Measurements from ENCODE around the gene SLC38A6. TPM values are rescaled to one million over a fixed set of nuclear protein-coding genes. Genes with fewer than 3 reads are reported as not detected.

The SLC38A6 gene
- total and polyA plus RNA-seq, 9 of the 15 experiments (the other 6 are each of a cell fraction or from before 2014, with no cell fraction given) = 9.8 to 40.3 (median 17.6) TPM

DNA sequence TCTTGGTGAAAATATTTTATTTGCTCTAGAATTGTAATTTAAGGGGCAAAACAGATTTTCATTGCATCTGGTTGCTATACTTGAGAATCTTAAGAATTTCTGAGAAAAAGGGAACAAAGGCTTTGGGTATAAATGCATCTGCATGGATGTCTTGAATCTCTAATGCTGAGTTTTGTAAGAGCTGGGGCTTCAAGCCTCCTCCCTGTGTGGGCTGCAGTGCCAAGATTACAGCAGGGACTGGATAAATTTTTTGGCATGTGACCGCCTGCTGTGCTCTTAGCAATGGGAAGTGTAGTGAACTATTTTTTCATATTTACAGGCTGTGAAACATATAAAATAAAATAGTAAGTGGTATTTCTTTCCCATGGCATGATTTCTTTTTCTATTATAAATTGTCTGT is 70.0 kb downstream of the SLC38A6 start (continued):
- TF ChIP-seq PTBP1 (IDR thresholded peaks at IDR 0.05; ENCODE audit: low read depth, low read length) = no peak
- TF ChIP-seq, protein P1, sequence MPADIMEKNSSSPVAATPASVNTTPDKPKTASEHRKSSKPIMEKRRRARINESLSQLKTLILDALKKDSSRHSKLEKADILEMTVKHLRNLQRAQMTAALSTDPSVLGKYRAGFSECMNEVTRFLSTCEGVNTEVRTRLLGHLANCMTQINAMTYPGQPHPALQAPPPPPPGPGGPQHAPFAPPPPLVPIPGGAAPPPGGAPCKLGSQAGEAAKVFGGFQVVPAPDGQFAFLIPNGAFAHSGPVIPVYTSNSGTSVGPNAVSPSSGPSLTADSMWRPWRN (IDR thresholded peaks at IDR 0.05; ENCODE audit: low read depth) = no peak
- no peak for TF ChIP-seq ZNF224 (CRISPR knock-in tag; IDR thresholded peaks at IDR 0.05)

DNA sequence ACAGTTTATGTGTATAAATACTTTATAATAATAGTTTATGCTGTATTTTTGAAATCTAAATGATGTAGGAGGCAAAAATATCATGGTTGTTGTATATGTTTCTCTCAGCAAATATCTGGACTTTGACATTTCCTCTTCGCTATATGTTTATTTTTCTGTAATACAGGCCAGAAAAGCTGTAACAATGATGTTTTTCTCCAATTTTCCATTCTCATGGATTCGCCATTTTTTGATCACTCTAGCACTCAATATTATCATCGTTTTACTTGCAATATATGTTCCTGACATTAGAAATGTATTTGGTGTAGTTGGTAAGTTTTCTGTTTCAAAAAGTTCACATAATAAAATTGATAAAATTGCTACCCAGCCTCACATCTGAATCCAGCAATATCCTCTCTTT is 70.6 kb downstream of the SLC38A6 start:
- Histone ChIP-seq H3K4me1 (replicated peaks in 1 of 2; ENCODE audit: control insufficient read depth in 2 of 2, insufficient read depth in 2 of 2, low read length in 2 of 2) (no peaks in the 10 kb centered on the region), H3K4me2 (ENCODE audit: insufficient read depth, low read length) (no peak overlapping the region), H3K27me3 (ENCODE audit: control insufficient read depth in 2 of 2, insufficient read depth in 2 of 2, low read length in 2 of 2) (no peaks in the 10 kb centered on the region), H3K9me1 (ENCODE audit: control insufficient read depth, insufficient read depth, low read length) (no peaks in the 10 kb centered on the region), H3K4me3 (no peak overlapping the region), H4K20me1 (replicated peaks; ENCODE audit: control insufficient read depth, insufficient read depth, low read length) (no peaks in the 10 kb centered on the region), H3K36me3 (ENCODE audit: control insufficient read depth, insufficient read depth, low read length) (peaks cover 20% of the 10 kb centered on the region; the same call in 1 of the 3 replicates), H3K9me3 (replicated peaks; ENCODE audit: control insufficient read depth, insufficient read depth, low read depth, low read length) (no peaks in the 10 kb centered on the region), H3K9ac (ENCODE audit: insufficient read depth in 1 of 2, low read depth in 2 of 2, low read length in 2 of 2) (no peak overlapping the region), H3K79me2 (ENCODE audit: control insufficient read depth, insufficient read depth, low read length) (no peaks in the 10 kb centered on the region), H2AFZ (ENCODE audit: low read depth, low read length) (no peak overlapping the region), H3K27ac (ENCODE audit: extremely low read depth, low read depth, low read length) (no peak overlapping the region)
- intact Hi-C loops (cut with micrococcal nuclease) (no loop called here), in situ Hi-C loops (cut with MboI) (no loop called here)
- FAIRE-seq (no peak), ATAC-seq (no peak), DNase-seq (ENCODE audit: extremely low read depth in 1 of 4, low spot score in 3 of 4) (no peak)
- CTCF ChIA-PET (ENCODE audit: low intra/inter-chr PET ratio) = no interaction called here
- POLR2A ChIA-PET = no interaction called here
- no TSS peak for BruUV-seq (replicated peaks)
- 71% methylated on average over 3 of the region's 3 CpGs for WGBS (ENCODE audit: insufficient coverage, low coverage, missing lambda C conversion rate)
- TF ChIP-seq ZNF3 (CRISPR knock-in tag; IDR thresholded peaks at IDR 0.05) = no peak
- TF ChIP-seq NRF1 (conservative IDR thresholded peaks at IDR 0.05 in 1 of 2, IDR thresholded peaks at IDR 0.05 in 1 of 2) = no peak
- TF ChIP-seq KAT8 (IDR thresholded peaks at IDR 0.05; ENCODE audit: low read depth) = no peak
- no peak for TF ChIP-seq NONO (IDR thresholded peaks at IDR 0.05; ENCODE audit: low read depth in 2 of 2, low read length in 1 of 2)
- TF ChIP-seq, protein P2, sequence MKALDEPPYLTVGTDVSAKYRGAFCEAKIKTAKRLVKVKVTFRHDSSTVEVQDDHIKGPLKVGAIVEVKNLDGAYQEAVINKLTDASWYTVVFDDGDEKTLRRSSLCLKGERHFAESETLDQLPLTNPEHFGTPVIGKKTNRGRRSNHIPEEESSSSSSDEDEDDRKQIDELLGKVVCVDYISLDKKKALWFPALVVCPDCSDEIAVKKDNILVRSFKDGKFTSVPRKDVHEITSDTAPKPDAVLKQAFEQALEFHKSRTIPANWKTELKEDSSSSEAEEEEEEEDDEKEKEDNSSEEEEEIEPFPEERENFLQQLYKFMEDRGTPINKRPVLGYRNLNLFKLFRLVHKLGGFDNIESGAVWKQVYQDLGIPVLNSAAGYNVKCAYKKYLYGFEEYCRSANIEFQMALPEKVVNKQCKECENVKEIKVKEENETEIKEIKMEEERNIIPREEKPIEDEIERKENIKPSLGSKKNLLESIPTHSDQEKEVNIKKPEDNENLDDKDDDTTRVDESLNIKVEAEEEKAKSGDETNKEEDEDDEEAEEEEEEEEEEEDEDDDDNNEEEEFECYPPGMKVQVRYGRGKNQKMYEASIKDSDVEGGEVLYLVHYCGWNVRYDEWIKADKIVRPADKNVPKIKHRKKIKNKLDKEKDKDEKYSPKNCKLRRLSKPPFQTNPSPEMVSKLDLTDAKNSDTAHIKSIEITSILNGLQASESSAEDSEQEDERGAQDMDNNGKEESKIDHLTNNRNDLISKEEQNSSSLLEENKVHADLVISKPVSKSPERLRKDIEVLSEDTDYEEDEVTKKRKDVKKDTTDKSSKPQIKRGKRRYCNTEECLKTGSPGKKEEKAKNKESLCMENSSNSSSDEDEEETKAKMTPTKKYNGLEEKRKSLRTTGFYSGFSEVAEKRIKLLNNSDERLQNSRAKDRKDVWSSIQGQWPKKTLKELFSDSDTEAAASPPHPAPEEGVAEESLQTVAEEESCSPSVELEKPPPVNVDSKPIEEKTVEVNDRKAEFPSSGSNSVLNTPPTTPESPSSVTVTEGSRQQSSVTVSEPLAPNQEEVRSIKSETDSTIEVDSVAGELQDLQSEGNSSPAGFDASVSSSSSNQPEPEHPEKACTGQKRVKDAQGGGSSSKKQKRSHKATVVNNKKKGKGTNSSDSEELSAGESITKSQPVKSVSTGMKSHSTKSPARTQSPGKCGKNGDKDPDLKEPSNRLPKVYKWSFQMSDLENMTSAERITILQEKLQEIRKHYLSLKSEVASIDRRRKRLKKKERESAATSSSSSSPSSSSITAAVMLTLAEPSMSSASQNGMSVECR (CRISPR knock-in tag; IDR thresholded peaks at IDR 0.05) = no peak
- TF ChIP-seq, protein P3, sequence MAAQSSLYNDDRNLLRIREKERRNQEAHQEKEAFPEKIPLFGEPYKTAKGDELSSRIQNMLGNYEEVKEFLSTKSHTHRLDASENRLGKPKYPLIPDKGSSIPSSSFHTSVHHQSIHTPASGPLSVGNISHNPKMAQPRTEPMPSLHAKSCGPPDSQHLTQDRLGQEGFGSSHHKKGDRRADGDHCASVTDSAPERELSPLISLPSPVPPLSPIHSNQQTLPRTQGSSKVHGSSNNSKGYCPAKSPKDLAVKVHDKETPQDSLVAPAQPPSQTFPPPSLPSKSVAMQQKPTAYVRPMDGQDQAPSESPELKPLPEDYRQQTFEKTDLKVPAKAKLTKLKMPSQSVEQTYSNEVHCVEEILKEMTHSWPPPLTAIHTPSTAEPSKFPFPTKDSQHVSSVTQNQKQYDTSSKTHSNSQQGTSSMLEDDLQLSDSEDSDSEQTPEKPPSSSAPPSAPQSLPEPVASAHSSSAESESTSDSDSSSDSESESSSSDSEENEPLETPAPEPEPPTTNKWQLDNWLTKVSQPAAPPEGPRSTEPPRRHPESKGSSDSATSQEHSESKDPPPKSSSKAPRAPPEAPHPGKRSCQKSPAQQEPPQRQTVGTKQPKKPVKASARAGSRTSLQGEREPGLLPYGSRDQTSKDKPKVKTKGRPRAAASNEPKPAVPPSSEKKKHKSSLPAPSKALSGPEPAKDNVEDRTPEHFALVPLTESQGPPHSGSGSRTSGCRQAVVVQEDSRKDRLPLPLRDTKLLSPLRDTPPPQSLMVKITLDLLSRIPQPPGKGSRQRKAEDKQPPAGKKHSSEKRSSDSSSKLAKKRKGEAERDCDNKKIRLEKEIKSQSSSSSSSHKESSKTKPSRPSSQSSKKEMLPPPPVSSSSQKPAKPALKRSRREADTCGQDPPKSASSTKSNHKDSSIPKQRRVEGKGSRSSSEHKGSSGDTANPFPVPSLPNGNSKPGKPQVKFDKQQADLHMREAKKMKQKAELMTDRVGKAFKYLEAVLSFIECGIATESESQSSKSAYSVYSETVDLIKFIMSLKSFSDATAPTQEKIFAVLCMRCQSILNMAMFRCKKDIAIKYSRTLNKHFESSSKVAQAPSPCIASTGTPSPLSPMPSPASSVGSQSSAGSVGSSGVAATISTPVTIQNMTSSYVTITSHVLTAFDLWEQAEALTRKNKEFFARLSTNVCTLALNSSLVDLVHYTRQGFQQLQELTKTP (IDR thresholded peaks at IDR 0.05; ENCODE audit: low read depth in 1 of 2, partially characterized antibody in 2 of 2) = no peak
- TF ChIP-seq, protein P4, sequence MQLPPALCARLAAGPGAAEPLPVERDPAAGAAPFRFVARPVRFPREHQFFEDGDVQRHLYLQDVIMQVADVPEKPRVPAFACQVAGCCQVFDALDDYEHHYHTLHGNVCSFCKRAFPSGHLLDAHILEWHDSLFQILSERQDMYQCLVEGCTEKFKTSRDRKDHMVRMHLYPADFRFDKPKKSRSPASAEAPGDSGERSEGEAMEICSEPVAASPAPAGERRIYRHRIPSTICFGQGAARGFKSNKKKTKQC (CRISPR knock-in tag; IDR thresholded peaks at IDR 0.05) = no peak
- no peak for TF ChIP-seq NCOA1 (IDR thresholded peaks at IDR 0.05; ENCODE audit: low read depth)
- no peak for TF ChIP-seq SIRT6 (IDR thresholded peaks at IDR 0.05; ENCODE audit: low read depth, low read length)

All from K562 (cell line).